H9 (cell line): ENCODE data around the gene DOCK1. TPM values are rescaled to one million over a fixed set of nuclear protein-coding genes. Genes with fewer than 3 reads are reported as not detected.

ENCODE experiments used
- DNase-seq: peaks from one replicate; pipeline ENCODE4 v3.0.0-alpha.2; 2017
- H2AFZ ChIP-seq: one replicate; pipeline ENCODE4 v1.6.1; 2013; ENCODE audit warnings: mild to moderate bottlenecking, low read length, control low read depth, moderate library complexity
- H2AK5ac ChIP-seq: 2 replicates; pipeline ENCODE4 v1.6.1; 2013; ENCODE audit warnings: low read length, control low read depth, mixed read lengths; ENCODE audit not compliant: insufficient read length
- H2BK120ac ChIP-seq: one replicate; pipeline ENCODE4 v1.6.1; 2013; ENCODE audit warnings: low read depth, mild to moderate bottlenecking, low read length, control low read depth, inconsistent platforms; ENCODE audit not compliant: poor library complexity, severe bottlenecking
- H2BK12ac ChIP-seq: 2 replicates; pipeline ENCODE4 v1.6.1; 2013; ENCODE audit warnings: low read length, control low read depth, mixed read lengths, low read depth; ENCODE audit not compliant: insufficient read length
- H2BK15ac ChIP-seq: 2 replicates; pipeline ENCODE4 v1.6.1; 2013; ENCODE audit warnings: low read depth, low read length, control low read depth
- H2BK20ac ChIP-seq: one replicate; pipeline ENCODE4 v1.6.1; 2013; ENCODE audit warnings: low read depth, mild to moderate bottlenecking, low read length, control low read depth, inconsistent platforms; ENCODE audit not compliant: poor library complexity, severe bottlenecking
- H2BK5ac ChIP-seq: 2 replicates; pipeline ENCODE4 v1.6.1; 2013; ENCODE audit warnings: low read length, control low read depth, mixed read lengths; ENCODE audit not compliant: insufficient read length
- H3K14ac ChIP-seq: 2 replicates; pipeline ENCODE4 v1.6.1; 2013; ENCODE audit warnings: low read length, control low read depth; ENCODE audit not compliant: insufficient read depth
- H3K18ac ChIP-seq: 2 replicates; pipeline ENCODE4 v1.6.1; 2013; ENCODE audit warnings: low read depth, mild to moderate bottlenecking, mixed read lengths, low read length, control low read depth; ENCODE audit not compliant: insufficient read length
- H3K23ac ChIP-seq: 2 replicates; pipeline ENCODE4 v1.6.1; 2013; ENCODE audit warnings: low read length, control low read depth, mixed read lengths, low read depth; ENCODE audit not compliant: insufficient read length
- H3K23me2 ChIP-seq: 2 replicates; pipeline ENCODE4 v1.6.1; 2013; ENCODE audit warnings: low read depth, mild to moderate bottlenecking, mixed read lengths, low read length, control low read depth; ENCODE audit not compliant: insufficient read length, poor library complexity, severe bottlenecking
- H3K27ac ChIP-seq: 2 replicates; pipeline ENCODE4 v1.5.1; 2013; ENCODE audit warnings: low read length, control low read depth, mixed read lengths, low read depth; ENCODE audit not compliant: insufficient read length
- H3K27me3 ChIP-seq: 2 replicates; pipeline ENCODE4 v1.6.1; 2013; ENCODE audit warnings: low read length, control low read depth, inconsistent platforms; ENCODE audit not compliant: insufficient read depth
- H3K4ac ChIP-seq: 2 replicates; pipeline ENCODE4 v1.6.1; 2013; ENCODE audit warnings: low read depth, mild to moderate bottlenecking, control low read depth, inconsistent platforms, low read length, moderate library complexity
- H3K4me1 ChIP-seq: 2 replicates; pipeline ENCODE4 v1.6.1; 2013; ENCODE audit warnings: low read length, control low read depth, inconsistent platforms; ENCODE audit not compliant: insufficient read depth
- H3K4me2 ChIP-seq: 2 replicates; pipeline ENCODE4 v1.6.1; 2013; ENCODE audit warnings: low read length, control low read depth, mixed read lengths; ENCODE audit not compliant: insufficient read length, insufficient read depth
- H3K56ac ChIP-seq: 2 replicates; pipeline ENCODE4 v1.6.1; 2013; ENCODE audit warnings: low read depth, mild to moderate bottlenecking, mixed read lengths, low read length, control low read depth; ENCODE audit not compliant: insufficient read length
- H3K79me1 ChIP-seq: 2 replicates; pipeline ENCODE4 v1.6.1; 2013; ENCODE audit warnings: low read depth, mild to moderate bottlenecking, moderate library complexity, low read length, control low read depth, inconsistent platforms; ENCODE audit not compliant: insufficient read depth, poor library complexity, severe bottlenecking
- H3K79me2 ChIP-seq: 2 replicates; pipeline ENCODE4 v1.6.1; 2013; ENCODE audit warnings: low read length, control low read depth, inconsistent platforms; ENCODE audit not compliant: insufficient read depth
- H3K9ac ChIP-seq: 2 replicates; pipeline ENCODE4 v1.6.1; 2013; ENCODE audit warnings: low read length, control low read depth, mixed read lengths; ENCODE audit not compliant: insufficient read length; ENCODE audit errors: extremely low read depth
- H3K9me3 ChIP-seq: one replicate; pipeline ENCODE4 v1.6.1; 2013; ENCODE audit warnings: low read depth, low read length, inconsistent platforms; ENCODE audit not compliant: control insufficient read depth
- H3T11ph ChIP-seq: one replicate; pipeline ENCODE4 v1.6.1; 2013; ENCODE audit warnings: mild to moderate bottlenecking, low read length, control low read depth, inconsistent platforms
- H4K20me1 ChIP-seq: one replicate; pipeline ENCODE4 v1.6.1; 2013; ENCODE audit not compliant: control insufficient read depth, insufficient read length, insufficient read depth
- H4K5ac ChIP-seq: 2 replicates; pipeline ENCODE4 v1.6.1; 2013; ENCODE audit warnings: low read depth, mild to moderate bottlenecking, mixed read lengths, low read length, control low read depth; ENCODE audit not compliant: insufficient read length
- H4K8ac ChIP-seq: replicated peaks from 2 replicates; pipeline ENCODE4 v1.6.1; 2013; ENCODE audit warnings: low read length, control low read depth, mixed read lengths, low read depth; ENCODE audit not compliant: insufficient read length
- H4K91ac ChIP-seq: 2 replicates; pipeline ENCODE4 v1.6.1; 2013; ENCODE audit warnings: low read depth, mild to moderate bottlenecking, moderate library complexity, mixed read lengths, low read length, control low read depth; ENCODE audit not compliant: insufficient read length
- H3K27ac Mint-ChIP-seq, 3 experiments: 2 replicates in 2 of 3; 3 replicates in 1 of 3; pipeline ENCODE4 v1.8.0; 2020 to 2021; ENCODE audit warnings: mixed read lengths in 3 of 3, mild to moderate bottlenecking in 1 of 3, moderate library complexity in 1 of 3
- H3K27me3 Mint-ChIP-seq: 2 replicates; pipeline ENCODE4 v1.8.0; 2021; ENCODE audit warnings: low read depth, mild to moderate bottlenecking, moderate library complexity, mixed read lengths
- H3K36me3 Mint-ChIP-seq, 3 experiments: 2 replicates in 2 of 3; 3 replicates in 1 of 3; pipeline ENCODE4 v1.8.0; 2020 to 2021; ENCODE audit warnings: low read depth in 3 of 3, mixed read lengths in 3 of 3; ENCODE audit not compliant: insufficient read depth in 1 of 3
- H3K4me1 Mint-ChIP-seq, 2 experiments: 2 replicates each; pipeline ENCODE4 v1.8.0; 2020; ENCODE audit warnings: mixed read lengths in 2 of 2
- H3K4me3 Mint-ChIP-seq, 2 experiments: 2 replicates in 1 of 2; 3 replicates in 1 of 2; pipeline ENCODE4 v1.8.0; 2020 to 2021; ENCODE audit warnings: mild to moderate bottlenecking in 2 of 2, mixed read lengths in 2 of 2, moderate library complexity in 1 of 2
- H3K9me3 Mint-ChIP-seq, 2 experiments: 2 replicates in 1 of 2; 3 replicates in 1 of 2; pipeline ENCODE4 v1.8.0; 2020; ENCODE audit warnings: mild to moderate bottlenecking in 2 of 2, mixed read lengths in 2 of 2, moderate library complexity in 1 of 2
- CTCF ChIP-seq: fragments of 200-600 bp; sonication (generic); conservative IDR thresholded peaks from 3 replicates; pipeline ENCODE4 v1.8.0; 2021; ENCODE audit warnings: antibody characterized with exemption, mild to moderate bottlenecking
- WGBS: extraction: QIAGEN DNeasy Blood & Tissue Kit; methylation state at CpG from one replicate; pipeline ENCODE4 v1.1.7; 2013; ENCODE audit warnings: missing lambda C conversion rate, low lambda C conversion rate, mixed read lengths; ENCODE audit not compliant: insufficient read length; ENCODE audit errors: extremely low coverage; 5-methylcytosine and 5-hydroxymethylcytosine counted together
- total RNA-seq: library from RNA; stranded (reverse); gene quantifications from 2 replicates; pipeline ENCODE4 v1.2.1, GENCODE V29; 2021

The DOCK1 gene
- total RNA-seq, 1 experiment from 2014 or later: 57.0 TPM

- Histone ChIP-seq H2AK5ac (no peak overlapping the region), H3K27me3 (no peaks in the 10 kb centered on the region), H3K9me3 (no peaks in the 10 kb centered on the region), H3K56ac (no peak overlapping the region), H3K4ac (no peak overlapping the region), H3K9ac (no peak overlapping the region), H3K18ac (no peak overlapping the region), H4K5ac (no peak overlapping the region), H3K79me1 (no peaks in the 10 kb centered on the region), H3K27ac (no peak overlapping the region), H3K4me1 (peaks cover 3% of the 10 kb centered on the region; the same call in 1 of the 2 replicates), H4K91ac (no peak overlapping the region), H2AFZ (no peak overlapping the region), H3T11ph (no peak overlapping the region), H3K23ac (no peak overlapping the region), H2BK20ac (no peak overlapping the region), H3K4me2 (no peak overlapping the region), H4K20me1 (no peaks in the 10 kb centered on the region), H3K79me2 (no peaks in the 10 kb centered on the region), H4K8ac (no peak overlapping the region), H3K14ac (peak overlapping the region; percentile 35; the same call in 1 of the 2 replicates), H2BK12ac (no peak overlapping the region), H2BK15ac (no peak overlapping the region), H3K23me2 (peaks cover 5% of the 10 kb centered on the region), H2BK120ac (no peak overlapping the region), H2BK5ac (no peak overlapping the region)
- peaks cover 2 to 11% of the 10 kb centered on the region in 2 experiments; a peak in 4 of 5 replicates for H3K9me3 Mint-ChIP-seq
- H3K36me3 Mint-ChIP-seq: peaks cover 4 to 12% (median 6%) of the 10 kb centered on the region in 3 experiments; a peak in 6 of 7 replicates
- H3K4me3 Mint-ChIP-seq: no peak overlapping the region
- peak overlapping the region; percentile 52 to 87 (median 78); a peak in 3 of 7 replicates for H3K27ac Mint-ChIP-seq
- no CpG with 5 or more reads among the region's 5 CpGs for WGBS
- no peak for DNase-seq
- peaks cover 11 to 21% of the 10 kb centered on the region in 2 experiments for H3K4me1 Mint-ChIP-seq
- H3K27me3 Mint-ChIP-seq: no peaks in the 10 kb centered on the region
- no peak for TF ChIP-seq CTCF
Observed at GRCh38 chr10:127399668-127400067, 494.4 kb downstream of the DOCK1 start.
